OCI-M2 (cell line): Measurements from ENCODE around the gene TFCP2L1.

Experiments used
- DNase-seq: peaks from one replicate; lab custom pipeline; 2025; ENCODE audit not compliant: unreplicated experiment; lab: John Stamatoyannopoulos, UW

The TFCP2L1 gene

DNA sequence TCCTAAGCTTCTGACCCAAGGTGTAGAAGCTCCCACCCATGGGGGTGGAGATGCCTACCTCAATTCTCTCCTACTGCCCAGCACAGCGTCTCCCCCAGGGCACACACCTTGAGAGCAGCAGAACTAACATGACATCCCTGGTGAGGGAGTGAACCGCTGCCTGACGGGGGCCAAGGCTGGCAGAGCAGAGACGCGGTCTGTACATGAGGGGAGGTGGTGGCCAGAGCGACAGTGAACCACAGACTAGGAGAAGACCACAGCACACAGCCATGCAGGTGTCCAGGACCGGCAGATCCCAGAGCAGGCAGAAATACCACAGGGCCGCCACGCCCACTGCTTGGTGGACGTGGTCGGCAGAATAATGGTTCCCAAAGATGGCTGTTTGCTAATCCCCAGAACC lies 40.4 kb downstream of the TFCP2L1 start:
- DNase-seq = no peak

DNA sequence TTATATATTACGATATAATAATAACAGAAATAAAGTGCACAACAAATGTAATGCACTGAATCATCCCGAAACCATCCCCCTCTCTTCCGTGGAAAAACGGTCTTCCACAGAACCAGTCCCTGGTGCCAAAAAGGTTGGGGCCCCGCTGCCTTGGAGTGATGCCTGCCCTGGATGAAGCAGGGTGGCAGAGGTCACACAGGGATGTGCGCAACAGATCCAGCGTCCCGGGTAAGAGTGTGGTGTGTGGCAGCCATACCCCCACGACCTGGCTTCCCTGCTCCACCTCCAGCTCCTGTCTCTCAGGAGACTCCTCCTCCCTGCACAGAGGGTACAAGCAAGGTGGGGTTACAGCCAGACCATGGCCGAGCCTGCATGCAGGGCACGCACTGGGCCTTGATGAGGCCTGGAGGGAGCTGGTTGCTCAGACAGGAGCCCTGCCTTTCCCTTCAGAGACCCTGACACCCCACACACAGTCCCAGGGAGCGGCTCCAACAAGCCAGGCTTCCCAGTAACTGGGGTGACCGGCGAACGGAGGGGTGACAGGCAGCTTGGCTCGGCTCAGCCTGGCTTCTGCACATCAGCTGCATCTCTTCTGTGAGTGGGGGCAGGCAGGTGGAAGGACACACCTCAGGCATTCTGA lies 41.1 kb downstream of the TFCP2L1 start:
- DNase-seq = no peak

DNA sequence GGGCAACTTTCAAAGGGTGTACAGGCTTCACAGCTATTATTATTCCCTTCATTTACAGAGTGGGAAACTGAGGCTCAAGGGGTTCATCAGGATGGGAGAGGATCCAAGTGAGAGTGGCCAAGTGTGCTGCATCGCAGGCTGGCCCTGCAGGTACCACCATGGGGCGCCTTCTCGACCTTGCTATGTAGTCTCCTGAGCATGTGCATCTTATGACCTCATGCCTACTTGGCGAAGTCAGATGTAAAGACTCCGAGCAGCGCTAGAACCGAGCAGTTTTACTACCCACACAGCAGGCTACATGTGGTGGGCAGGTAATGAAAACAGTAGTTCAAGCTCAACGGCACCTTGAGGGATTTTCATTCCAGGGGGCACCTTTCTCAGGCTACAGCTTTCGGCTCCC lies 42.0 kb downstream of the TFCP2L1 start:
- DNase-seq = no peak

DNA sequence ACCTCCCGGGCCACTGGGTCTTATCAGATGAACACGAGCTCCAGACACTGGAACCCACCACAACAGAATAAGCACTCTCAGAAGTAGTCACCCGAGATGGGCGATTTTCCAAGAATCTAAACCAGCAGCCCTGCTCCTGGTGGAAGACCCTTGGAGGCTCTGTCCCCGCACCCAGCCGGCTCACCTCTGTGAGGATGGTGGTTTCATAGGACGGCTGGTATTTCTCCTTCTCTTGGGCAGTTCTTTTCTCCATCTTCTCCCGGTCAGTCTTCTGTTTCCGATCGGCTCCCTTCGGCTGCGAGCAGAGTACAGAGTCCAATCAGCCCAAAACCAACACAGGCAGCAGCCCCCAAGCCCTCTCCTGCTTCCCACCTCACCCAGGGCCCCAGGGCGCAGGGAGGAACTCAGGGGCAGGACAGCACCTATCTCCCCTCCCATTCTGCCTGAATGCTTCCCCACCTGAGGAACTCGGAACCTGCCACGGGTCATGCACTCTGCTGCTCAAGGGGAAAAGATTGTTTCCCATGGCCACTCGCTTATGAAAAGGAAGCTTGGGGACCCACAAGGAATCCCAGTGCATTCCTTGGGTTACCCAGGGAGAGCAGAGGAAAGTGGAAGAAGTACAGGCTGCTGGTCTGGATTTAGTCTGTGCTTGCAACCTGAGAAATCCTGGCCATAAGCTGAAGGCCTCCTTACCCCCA lies 42.7 kb downstream of the TFCP2L1 start:
- no peak for DNase-seq

DNA sequence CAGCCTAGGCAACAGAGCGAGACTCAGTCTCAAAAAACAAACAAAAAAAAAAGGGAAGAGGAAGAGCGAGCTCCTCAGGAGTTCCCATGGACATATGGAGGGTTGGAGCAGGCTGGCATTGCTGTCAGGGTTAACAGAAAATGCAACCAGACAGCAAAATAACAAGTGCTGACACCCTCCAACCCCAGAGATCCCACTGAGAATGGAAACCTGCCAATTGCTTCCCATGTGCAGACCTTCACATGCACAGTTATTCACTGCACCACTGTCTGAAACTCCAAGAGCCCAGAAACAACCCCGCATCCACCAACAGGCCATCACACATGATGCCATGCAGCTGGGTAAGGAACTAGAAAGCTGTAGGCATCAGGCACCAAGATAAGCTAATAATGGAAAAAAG lies 43.5 kb downstream of the TFCP2L1 start:
- no peak for DNase-seq

DNA sequence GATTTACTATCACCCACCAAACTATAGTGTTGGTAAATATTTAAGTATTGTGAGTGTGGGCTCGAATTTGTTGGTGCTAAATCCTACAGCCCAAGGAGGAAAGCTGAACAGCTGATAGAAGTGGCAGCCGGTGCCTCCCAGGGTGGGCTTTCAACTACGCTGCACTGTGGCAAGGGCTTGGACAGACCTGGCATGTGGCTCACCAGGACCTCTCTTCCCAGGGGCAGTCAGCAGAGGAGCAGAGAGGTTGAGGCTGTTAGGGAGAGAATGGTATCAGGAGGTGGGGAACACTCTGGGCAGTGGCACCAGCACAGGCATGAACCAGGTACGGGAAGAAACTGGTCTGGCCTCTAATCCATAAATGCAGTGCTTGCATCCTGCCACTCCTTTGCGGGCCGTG lies 44.6 kb downstream of the TFCP2L1 start:
- no peak for DNase-seq

DNA sequence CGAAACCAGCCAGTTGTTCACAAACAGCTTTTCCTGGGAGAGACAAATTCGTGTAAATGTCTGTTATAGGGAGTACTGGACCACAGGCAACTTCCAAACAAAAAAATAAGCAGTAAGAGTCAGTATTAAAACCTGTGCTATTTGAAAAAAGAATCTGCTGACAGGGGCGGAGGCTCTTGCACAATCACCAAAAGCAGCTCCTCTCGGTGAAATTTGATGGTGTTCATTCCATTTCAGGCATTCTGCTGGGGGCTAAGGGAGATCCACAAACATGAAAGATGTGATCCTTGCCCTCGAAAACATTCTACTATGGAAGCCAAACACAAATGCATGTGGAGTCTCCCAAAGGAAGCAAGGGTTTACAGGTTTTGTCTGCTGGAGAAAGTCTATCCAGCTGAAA lies 45.0 kb downstream of the TFCP2L1 start:
- DNase-seq = no peak

DNA sequence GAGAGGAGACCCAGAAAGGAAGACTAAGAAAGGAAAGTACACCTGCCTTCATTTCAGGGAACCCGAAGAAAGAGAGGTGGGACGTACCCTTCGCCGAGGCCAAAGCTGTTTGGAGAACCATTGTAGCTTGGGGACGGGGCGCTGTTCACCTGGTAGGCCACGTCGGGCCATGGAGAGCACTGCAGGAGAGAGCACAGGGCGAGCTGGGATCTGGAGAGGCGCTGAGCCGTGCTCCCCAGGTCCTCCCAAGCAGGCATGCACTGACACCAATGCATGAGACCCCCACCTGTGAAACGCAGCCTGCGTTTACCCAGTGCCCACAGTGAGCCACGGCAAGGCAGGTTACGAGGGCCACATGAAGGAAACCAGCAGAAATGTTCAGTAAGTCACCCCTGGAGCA lies 45.5 kb downstream of the TFCP2L1 start:
- DNase-seq = no peak

DNA sequence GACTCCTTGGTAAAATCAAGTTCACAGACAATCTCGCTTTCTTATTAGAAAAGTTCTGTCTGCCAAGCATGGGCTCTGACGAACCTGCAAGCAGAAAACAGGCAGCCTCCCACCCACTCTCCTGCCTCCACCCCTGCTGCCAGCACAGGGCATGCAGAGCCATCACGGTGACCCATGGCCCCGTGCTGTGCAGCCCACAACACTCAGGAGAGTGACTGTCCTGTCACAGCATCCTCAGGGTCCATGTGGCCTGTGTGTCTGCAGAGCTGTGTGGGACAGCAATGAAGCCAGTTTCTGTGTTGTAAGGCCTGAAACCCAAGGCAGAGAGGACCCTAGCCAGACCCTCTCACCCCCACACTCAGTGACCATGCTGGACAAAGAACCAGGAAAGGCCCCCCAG lies 46.2 kb downstream of the TFCP2L1 start:
- no peak for DNase-seq

DNA sequence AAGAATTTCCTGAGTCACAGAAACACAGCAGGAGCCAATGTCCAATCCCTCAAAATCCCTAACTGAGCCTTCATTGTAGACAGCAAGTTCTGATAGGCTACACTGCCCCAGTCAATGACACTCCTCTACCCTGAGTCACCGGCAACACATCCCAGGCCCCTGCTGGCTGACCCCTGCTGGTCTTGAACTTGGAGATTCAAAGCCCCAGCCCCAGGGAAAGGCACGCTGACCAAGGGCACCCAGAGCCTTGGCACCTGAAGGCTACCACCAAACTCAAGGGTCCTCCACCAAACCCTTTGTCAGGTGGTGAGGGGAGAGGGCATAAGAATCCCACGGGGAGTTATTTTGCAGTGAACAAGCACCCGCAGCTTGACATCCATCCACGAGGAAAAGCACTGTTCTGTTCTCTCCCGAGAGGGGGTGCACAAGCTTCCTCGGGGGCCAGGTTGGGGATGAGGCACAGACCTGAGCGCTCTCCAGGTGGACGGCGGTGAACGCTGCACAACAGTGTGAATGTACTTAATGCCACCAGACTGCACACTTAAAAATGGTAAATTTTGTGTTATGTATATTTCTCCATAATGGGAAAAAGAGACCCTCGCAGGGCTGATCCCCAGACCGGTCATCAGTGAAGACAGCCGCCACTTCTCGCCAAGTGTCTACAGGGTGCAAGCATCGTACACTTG lies 46.9 kb downstream of the TFCP2L1 start:
- DNase-seq = no peak

DNA sequence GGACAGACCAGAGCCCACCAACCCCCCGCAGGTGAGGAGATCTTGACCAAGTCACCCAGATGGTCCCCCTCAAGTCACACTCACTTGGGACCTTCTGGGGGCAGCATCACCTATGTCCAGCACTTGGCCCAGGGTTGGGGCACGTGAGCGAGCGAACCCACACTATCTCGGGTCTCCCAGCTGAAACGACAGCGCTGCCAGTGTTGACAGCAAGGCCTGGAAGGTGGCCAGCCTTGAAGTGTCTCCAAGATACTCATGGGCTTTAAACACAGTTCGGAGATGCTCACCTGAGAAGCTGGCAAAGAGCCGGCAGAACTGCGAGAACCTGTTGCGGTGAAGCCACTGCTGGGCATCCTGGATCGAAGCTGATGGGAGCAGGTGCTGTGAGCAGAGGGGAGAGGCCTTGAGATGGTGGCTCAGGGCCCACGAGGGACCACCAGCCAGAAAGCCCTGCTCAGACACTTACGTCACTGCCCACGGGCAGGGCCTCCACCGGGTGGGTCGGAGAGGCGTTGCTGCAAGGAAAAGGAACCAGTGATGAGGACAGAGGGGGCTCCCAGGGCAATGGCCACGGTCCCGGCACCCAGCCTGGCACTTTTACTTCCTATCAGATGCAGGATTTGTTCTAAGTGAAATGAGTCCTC lies 47.5 kb downstream of the TFCP2L1 start:
- DNase-seq = no peak

DNA sequence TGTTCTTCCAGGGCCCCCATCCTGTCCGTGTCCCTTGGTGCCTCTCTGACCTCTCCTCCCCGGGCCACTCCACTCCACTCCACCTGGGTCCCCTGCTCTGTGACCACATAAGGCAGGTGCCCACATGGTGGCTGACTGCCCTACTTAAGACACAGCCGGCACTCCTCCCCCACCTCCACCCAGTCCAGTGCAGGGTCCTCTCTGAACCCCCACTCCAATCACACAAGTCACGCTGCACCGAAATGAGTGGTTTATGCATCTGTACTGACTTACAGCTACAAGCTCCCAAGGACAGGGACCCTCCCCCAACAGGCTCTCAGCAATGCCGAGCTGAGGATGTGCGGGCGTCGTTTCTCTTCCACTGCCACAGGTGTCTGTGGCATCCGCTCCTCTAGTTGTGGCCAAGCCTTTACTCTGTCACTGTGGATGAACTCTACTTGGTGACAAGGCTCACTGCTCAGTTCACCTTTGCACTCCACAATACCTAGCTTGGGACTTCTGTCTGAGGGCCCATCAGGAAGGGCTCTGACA lies 48.3 kb downstream of the TFCP2L1 start:
- DNase-seq = no peak

DNA sequence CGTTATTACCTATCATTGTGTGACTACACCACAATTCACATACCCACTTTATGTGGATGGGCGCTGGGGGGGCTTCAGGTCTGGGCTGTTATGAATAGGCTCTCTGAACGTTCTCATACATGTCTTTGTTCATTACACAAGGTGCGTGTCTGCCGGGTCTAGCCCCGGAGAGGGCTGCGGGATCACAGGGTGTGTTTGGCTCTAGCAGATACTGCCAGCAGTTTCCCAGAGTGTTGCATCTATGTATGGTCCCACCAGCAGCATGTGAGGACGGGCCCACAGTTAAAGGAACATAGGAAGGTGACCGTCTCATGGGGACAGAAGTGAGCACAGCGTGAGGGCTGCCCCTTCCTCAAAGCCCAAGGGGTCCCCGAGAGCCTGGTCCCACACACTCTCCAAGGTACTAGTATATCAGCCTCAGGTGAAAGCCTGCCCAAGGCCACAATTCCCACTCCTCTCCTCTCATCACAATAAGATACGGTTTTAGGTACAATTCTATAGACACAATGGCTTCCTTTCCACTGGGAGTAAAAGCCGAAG lies 48.8 kb downstream of the TFCP2L1 start:
- DNase-seq = no peak

DNA sequence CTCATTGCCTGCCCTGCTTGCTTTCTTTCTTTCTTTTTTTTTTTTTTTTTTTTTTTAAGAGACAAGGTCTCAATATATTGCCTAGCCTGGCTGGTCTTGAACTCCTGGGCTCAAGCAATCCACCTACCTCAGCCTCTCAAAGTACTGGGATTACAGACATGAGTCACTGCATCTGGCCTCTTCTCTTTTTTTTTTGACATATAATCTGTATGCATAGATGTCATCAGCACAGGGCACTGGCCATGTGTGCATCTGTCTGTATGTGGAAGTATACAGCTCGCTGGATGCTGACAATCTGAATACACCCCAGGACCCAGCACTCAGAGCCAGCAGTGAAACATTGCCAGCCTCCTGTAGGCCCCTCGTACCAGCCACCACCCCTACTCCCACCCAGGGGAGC lies 49.5 kb downstream of the TFCP2L1 start:
- DNase-seq = no peak

DNA sequence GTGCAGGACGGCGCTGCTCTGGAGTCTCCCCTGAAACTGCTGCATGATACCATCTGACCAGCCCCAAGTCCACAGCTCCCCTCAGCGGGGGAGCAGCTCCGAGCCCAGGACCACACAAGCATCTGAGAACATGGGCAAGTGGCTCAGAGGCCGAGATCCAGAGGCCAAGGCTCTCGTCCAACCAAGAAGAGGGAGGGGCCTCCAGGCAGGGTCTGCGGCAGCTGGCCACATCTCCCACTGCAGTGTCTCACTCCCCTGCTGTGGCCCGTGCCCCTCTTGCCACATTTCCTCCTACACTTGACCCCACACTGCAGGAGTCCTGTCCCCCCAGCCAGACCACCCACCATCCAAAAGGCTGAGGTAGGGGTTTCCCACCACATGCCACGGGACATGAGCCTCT lies 50.2 kb downstream of the TFCP2L1 start:
- DNase-seq = no peak

DNA sequence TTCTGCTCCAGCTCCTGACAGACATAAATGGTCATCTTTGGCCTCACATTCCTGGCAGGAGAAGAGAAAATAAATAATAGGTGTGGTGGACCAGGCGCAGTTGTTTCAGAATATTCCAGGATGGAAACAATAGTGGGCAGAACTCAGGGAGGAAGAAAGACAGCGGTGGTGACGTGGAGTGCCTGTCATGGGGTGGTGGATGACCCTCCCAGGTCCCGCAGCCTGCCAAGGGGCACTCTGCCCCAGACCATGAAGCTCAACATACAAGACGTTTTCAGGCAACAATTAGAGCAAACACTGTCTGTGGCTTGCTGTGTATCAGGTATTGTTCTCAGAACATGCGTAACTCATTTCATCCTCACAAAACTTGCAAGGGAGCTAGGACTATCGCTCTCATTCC lies 50.9 kb downstream of the TFCP2L1 start:
- no peak for DNase-seq

DNA sequence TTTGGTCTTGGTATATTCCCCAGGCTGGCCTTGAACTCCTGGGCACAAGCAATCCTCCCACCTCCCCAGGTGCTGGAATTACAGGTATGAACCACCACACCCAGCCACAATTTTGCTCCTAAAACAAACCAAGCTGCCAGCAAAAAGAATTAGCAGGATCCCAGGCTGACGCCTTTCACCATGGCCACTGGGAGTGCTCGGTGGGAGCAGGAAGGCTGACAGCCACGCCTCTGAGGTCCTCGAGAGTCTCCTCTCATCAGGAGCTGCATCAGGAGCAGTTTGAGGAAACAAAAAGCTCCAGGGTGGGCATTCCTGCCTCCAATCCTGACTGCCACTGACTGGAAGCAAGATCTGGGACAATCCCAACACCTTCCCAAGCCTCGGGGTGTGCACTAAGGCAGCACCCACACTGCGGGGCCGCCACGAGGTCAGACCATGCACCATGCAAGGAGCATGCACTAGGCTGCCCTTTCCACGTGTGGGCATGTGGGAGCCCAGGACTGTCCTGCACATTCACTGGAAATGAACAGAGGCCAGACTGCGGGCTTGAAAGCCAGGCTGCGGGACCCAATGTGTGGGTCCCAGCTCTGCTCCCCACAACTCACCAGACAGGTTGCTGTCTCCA lies 51.4 kb downstream of the TFCP2L1 start:
- no peak for DNase-seq

DNA sequence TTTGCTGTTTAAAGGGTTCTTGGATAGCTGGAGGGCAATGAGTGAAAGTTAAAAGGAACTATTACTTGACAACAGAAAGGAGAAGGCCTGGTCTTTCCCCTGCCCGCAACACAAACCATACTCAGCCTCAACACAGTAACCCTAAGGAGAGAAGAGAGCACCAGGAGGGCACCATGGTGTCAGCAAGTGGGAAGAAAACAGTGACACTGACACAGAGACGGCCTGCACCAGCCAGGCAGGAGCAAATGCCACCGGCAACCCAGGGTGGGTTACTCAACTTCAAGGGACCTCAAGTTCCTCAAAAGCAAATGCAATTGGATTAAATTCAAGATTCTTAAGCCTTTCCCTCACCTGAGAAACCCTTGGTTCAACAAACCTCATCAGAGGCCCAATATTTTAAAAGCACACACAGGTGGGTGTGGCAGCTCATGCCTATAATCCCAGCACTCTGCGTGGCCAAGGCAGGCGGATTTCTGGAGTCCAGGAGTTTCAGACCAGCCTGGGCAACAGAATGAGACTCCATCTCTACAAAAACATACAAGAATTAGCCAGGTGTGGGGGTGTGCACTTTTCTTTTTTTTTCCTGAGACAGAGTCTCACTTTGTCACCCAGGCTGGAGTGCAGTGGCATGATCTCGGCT lies 52.3 kb downstream of the TFCP2L1 start:
- no peak for DNase-seq

DNA sequence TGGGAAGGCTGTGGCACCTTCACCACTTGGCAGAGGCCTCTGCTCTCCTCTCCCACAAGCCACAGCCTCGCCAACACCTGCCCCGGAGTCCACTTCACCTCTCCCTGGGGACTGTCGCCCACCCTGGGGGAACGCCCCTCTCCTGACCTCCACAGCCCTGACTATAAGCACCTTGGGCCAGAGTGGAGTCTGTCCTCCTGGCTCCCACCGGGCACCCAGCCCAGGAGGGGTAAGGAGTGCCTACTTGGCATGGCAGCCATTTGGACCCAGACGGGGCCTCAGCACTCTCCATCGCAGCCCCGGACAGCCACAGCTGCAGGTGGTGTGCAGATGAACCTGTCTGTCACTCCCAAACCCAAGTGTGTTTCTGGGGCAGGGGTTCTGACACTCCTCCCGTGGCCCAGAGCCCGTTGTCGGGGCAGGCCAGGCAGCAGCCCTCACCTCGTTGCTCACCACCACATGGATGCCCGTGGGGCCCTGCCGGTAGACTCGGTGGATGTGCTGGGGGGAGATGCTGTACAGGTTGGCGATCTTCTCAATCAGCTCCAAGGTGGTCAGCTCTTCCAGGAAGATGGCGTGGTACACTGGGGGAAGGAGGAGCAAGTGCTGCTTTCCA lies 53.5 kb downstream of the TFCP2L1 start:
- no peak for DNase-seq

DNA sequence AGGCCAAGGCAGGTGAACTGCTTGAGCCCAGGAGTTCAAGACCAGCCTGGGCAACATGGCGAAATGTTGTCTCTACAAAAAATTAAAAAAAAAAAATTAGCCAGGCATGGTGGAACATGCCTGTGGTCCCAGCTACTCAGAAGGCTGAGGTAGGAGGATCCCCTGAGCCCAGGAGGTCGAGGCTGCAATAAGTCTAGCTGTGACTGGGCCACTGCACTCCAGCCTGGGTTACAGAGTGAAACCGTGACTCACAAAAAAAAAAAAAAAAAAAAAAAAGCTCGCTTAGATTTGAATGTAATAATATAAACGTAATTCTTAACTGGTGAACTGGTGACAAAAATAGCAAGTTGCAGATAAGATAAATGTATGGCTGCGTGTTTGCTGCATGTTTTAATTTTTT lies 56.5 kb downstream of the TFCP2L1 start:
- DNase-seq = no peak
